PC-9 (cell line): ENCODE measurements around the gene MT1HL1. TPM values are rescaled to one million over a fixed set of nuclear protein-coding genes. Genes with fewer than 3 reads are reported as not detected.

Source experiments
- BruUV-seq: library from RNA; stranded (reverse); fragments of 400-500 nt; replicated peaks from 2 replicates; lab custom pipeline; 2021; lab: Mats Ljungman, UMichigan
- CTCF ChIA-PET: fragments of 300-600 bp; sonication (Branson Sonifier 250); formaldehyde crosslinking; loops from one replicate; lab custom pipeline; 2022; ENCODE audit warnings: antibody characterized with exemption; lab: Charles Lee
- POLR2A ChIA-PET: fragments of 300-600 bp; sonication (Branson Sonifier 250); formaldehyde crosslinking; loops from one replicate; lab custom pipeline; 2022; ENCODE audit warnings: antibody characterized with exemption; ENCODE audit not compliant: unreplicated experiment; lab: Charles Lee
- DNase-seq, 2 experiments: peaks; one replicate each; pipeline versions ENCODE4 v3.0.0 to v3.0.0-alpha.2; 2015 to 2022; ENCODE audit warnings: mixed read lengths in 1 of 2
- H2AFZ ChIP-seq: fragments of 200-600 bp; sonication (generic); 2 replicates; pipeline ENCODE4 v1.8.1; 2017; ENCODE audit warnings: antibody characterized with exemption
- H3F3A ChIP-seq: fragments of 200-600 bp; sonication (generic); 2 replicates; pipeline ENCODE4 v1.8.1; 2017; ENCODE audit warnings: antibody characterized with exemption, mild to moderate bottlenecking, low read depth; ENCODE audit not compliant: insufficient read depth
- H3K27ac ChIP-seq: fragments of 200-600 bp; sonication (generic); 2 replicates; pipeline ENCODE4 v1.6.1; 2016; ENCODE audit warnings: mixed run types
- H3K27me3 ChIP-seq: fragments of 200-600 bp; sonication (generic); 2 replicates; pipeline ENCODE4 v1.6.1; 2016; ENCODE audit warnings: low read depth, mixed run types; ENCODE audit not compliant: insufficient read depth
- H3K36me3 ChIP-seq: fragments of 200-600 bp; sonication (generic); 2 replicates; pipeline ENCODE4 v1.6.1; 2016; ENCODE audit warnings: low read depth, mixed run types
- H3K4me1 ChIP-seq: fragments of 200-600 bp; sonication (generic); replicated peaks from 2 replicates; pipeline ENCODE4 v1.6.1; 2016; ENCODE audit warnings: mixed run types; ENCODE audit not compliant: insufficient read depth
- H3K4me2 ChIP-seq: fragments of 200-600 bp; sonication (generic); 2 replicates; pipeline ENCODE4 v1.6.1; 2017; ENCODE audit warnings: mixed run types
- H3K4me3 ChIP-seq: fragments of 200-600 bp; sonication (generic); 2 replicates; pipeline ENCODE4 v1.6.1; 2016; ENCODE audit warnings: mixed run types
- H3K79me2 ChIP-seq: fragments of 200-600 bp; sonication (generic); 2 replicates; pipeline ENCODE4 v1.6.1; 2017; ENCODE audit warnings: low read depth, mixed run types
- H3K9me2 ChIP-seq: fragments of 200-600 bp; sonication (generic); 2 replicates; pipeline ENCODE4 v1.8.1; 2017; ENCODE audit warnings: mild to moderate bottlenecking; ENCODE audit not compliant: insufficient read depth
- H3K9me3 ChIP-seq: fragments of 200-600 bp; sonication (generic); 2 replicates; pipeline ENCODE4 v1.8.1; 2016; ENCODE audit warnings: low read depth; ENCODE audit not compliant: insufficient read depth
- H4K20me1 ChIP-seq: fragments of 200-600 bp; sonication (generic); 2 replicates; pipeline ENCODE4 v1.8.1; 2017; ENCODE audit not compliant: insufficient read depth
- EZH2 ChIP-seq: fragments of 200-600 bp; sonication (generic); IDR thresholded peaks from 2 replicates; pipeline ENCODE4 v1.8.0; 2017; ENCODE audit warnings: antibody characterized with exemption, low read depth
- intact Hi-C: fragments of 100-400 bp; cut with micrococcal nuclease; formaldehyde crosslinking; loops from one replicate; pipeline ENCODE4 v1.10.0; 2022; ENCODE audit not compliant: unreplicated experiment
- total RNA-seq: library from RNA; stranded (reverse); gene quantifications from 2 replicates; pipeline ENCODE4 v1.2.3, GENCODE V29; 2021
- TF ChIP-seq, protein P1 (sequence below): fragments of 200-600 bp; sonication (generic); conservative IDR thresholded peaks from 2 replicates; pipeline ENCODE4 v1.6.1; 2017; ENCODE audit warnings: mixed run types, antibody characterized with exemption, mild to moderate bottlenecking, moderate library complexity

MT1HL1 gene
- total RNA-seq, 1 experiment from 2014 or later: not detected

DNA sequence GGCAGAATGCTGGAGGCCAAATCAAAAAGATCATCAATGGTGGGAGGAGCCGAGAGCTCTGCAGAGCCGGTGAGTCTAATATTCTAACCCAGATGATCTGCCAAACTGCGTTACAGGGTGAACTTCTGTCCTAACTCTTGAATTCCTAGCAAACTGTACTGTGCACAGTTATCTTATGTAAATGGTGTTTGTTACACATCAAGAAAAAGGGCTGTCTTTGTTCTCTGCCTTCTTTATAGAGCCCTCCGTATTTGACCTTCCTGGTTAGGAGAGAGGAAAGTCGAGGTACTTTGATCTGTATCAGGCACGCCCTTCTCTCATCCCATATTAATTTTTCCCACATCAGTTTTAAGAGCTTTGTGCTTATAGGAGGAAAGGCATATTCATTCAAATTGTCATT is 37.6 kb downstream of the MT1HL1 start:
- Histone ChIP-seq H3K27me3 (peaks cover 39% of the 10 kb centered on the region), H3K79me2 (no peaks in the 10 kb centered on the region), H3K36me3 (no peaks in the 10 kb centered on the region), H3K4me1 (no peaks in the 10 kb centered on the region), H3K4me3 (no peak overlapping the region), H3F3A (no peaks in the 10 kb centered on the region), H3K9me3 (no peaks in the 10 kb centered on the region), H4K20me1 (no peaks in the 10 kb centered on the region), H3K4me2 (no peak overlapping the region), H2AFZ (no peak overlapping the region), H3K27ac (no peak overlapping the region), H3K9me2 (no peaks in the 10 kb centered on the region)
- POLR2A ChIA-PET: no interaction called here
- intact Hi-C loops: no loop called here
- TF ChIP-seq, protein P1, sequence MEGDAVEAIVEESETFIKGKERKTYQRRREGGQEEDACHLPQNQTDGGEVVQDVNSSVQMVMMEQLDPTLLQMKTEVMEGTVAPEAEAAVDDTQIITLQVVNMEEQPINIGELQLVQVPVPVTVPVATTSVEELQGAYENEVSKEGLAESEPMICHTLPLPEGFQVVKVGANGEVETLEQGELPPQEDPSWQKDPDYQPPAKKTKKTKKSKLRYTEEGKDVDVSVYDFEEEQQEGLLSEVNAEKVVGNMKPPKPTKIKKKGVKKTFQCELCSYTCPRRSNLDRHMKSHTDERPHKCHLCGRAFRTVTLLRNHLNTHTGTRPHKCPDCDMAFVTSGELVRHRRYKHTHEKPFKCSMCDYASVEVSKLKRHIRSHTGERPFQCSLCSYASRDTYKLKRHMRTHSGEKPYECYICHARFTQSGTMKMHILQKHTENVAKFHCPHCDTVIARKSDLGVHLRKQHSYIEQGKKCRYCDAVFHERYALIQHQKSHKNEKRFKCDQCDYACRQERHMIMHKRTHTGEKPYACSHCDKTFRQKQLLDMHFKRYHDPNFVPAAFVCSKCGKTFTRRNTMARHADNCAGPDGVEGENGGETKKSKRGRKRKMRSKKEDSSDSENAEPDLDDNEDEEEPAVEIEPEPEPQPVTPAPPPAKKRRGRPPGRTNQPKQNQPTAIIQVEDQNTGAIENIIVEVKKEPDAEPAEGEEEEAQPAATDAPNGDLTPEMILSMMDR: no peak
- TF ChIP-seq EZH2: no peak
- no TSS peak for BruUV-seq
- CTCF ChIA-PET: no interaction called here
- DNase-seq: no peak

DNA sequence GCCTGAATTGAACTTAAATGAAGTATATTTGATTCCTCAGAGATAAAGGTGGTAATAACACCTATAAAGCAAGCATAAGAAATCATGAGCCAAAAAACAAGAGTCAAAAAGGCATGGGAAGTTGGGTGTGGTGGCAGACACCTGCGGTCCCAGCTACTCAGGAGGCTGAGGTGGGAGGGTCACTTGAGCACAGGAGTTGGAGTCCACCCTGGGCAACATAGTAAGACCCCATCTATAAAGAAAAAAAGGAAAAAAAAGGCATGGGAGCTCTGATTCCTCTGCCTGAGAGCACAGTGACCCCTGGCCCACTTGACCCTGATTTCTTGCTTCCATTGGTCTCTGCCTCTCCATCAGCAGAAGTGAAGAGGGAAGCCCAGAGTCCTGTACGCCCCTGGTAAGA is 40.3 kb downstream of the MT1HL1 start:
- Histone ChIP-seq H3K79me2 (no peaks in the 10 kb centered on the region), H2AFZ (no peak overlapping the region), H4K20me1 (no peaks in the 10 kb centered on the region), H3K4me2 (no peak overlapping the region), H3F3A (no peaks in the 10 kb centered on the region), H3K27ac (no peak overlapping the region), H3K4me3 (no peak overlapping the region), H3K9me3 (no peaks in the 10 kb centered on the region), H3K36me3 (no peaks in the 10 kb centered on the region), H3K4me1 (no peaks in the 10 kb centered on the region), H3K27me3 (peaks cover 57% of the 10 kb centered on the region), H3K9me2 (no peaks in the 10 kb centered on the region)
- no peak for DNase-seq
- ChIA-PET CTCF (interaction anchor here (0.7 kb wide), 1 partner anchor 1711 kb away, joined by 3 read pairs; no protein-coding TSS in a partner anchor), POLR2A (no interaction called here)
- BruUV-seq: no TSS peak
- intact Hi-C loops: no loop called here
- no peak for TF ChIP-seq EZH2
- TF ChIP-seq, protein P1: no peak

DNA sequence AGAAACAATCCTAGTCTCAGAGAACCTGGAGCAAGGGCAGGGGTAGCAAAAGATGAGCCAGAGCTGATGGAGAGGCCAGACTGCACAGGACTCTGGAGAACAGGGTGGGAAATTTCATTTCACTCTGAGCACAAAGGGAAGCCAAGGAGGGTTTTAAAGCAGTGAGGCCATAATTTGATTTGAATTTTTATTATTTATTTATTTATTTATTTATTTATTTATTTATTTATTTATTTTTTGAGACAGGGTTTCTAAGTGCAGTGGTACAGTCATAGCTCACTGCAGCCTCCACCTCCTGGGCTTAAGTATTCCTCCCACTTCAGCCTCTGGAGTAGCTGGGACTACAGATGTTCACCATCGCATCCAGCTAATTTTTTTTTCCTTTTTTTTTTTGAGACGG is 45.1 kb downstream of the MT1HL1 start:
- Histone ChIP-seq H4K20me1 (no peaks in the 10 kb centered on the region), H3K79me2 (no peaks in the 10 kb centered on the region), H3K9me2 (no peaks in the 10 kb centered on the region), H3K9me3 (no peaks in the 10 kb centered on the region), H3F3A (no peaks in the 10 kb centered on the region), H3K27ac (no peak overlapping the region), H3K4me3 (no peak overlapping the region), H3K27me3 (peaks cover 70% of the 10 kb centered on the region), H3K4me1 (no peaks in the 10 kb centered on the region), H3K4me2 (no peak overlapping the region), H2AFZ (no peak overlapping the region), H3K36me3 (no peaks in the 10 kb centered on the region)
- CTCF ChIA-PET: no interaction called here
- no peak for DNase-seq
- TF ChIP-seq, protein P1: no peak
- no peak for TF ChIP-seq EZH2
- BruUV-seq: no TSS peak
- POLR2A ChIA-PET: no interaction called here
- intact Hi-C loops: no loop called here
